ENCODE results near the gene TIPARP.

Gene TIPARP, protein sequence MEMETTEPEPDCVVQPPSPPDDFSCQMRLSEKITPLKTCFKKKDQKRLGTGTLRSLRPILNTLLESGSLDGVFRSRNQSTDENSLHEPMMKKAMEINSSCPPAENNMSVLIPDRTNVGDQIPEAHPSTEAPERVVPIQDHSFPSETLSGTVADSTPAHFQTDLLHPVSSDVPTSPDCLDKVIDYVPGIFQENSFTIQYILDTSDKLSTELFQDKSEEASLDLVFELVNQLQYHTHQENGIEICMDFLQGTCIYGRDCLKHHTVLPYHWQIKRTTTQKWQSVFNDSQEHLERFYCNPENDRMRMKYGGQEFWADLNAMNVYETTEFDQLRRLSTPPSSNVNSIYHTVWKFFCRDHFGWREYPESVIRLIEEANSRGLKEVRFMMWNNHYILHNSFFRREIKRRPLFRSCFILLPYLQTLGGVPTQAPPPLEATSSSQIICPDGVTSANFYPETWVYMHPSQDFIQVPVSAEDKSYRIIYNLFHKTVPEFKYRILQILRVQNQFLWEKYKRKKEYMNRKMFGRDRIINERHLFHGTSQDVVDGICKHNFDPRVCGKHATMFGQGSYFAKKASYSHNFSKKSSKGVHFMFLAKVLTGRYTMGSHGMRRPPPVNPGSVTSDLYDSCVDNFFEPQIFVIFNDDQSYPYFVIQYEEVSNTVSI

DNA sequence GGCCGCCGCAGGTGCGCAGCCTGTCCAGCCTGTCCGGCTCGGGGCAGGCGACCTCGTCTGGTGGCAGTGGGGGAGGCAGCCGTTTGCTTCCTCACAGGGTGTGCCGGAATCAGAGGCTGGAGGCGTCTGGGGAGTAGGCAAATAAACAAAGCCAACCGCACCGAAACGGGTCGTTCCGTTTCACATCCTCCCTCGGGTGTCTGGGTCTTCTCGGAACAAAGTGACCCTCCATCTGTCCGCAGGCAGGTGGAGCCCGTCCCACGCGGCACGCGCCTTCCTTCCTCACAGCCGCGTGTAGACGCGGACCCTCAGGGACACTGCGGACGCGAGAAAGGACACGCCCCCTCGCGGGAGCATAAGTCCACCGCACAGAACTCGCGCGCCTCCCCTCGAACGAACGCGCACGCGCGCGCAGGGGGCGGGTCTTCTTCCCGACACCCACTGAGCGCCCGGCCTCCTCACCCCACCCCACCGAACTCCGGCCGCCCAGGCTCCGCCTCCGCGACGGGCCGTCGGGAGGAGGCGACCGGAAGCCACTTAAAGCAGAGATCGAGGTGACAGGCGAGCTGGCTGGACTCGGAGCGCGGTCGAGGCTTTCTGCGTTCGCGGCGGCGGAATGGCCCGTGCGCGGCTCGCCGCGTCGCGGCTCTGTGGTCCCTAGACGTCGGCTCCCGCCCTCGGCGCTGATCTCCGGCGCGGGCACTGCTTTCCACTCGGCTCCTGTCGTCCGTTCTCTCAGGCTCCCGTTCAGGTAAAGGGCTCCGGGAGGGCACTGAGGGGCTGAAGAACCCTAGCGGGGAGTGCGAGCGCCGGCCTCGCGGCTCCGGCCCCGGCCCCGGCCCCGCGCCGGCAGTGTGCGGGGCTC is at the start of gene TIPARP:
Gene TIPARP (plus strand): TSS at position 545 of the 865 bp plus-strand sequence. CDS start 3,108 bp downstream, outside the sequence.
- DNase-seq (ENCODE audit: low read depth in 2 of 2), result peak; percentile 99

DNA sequence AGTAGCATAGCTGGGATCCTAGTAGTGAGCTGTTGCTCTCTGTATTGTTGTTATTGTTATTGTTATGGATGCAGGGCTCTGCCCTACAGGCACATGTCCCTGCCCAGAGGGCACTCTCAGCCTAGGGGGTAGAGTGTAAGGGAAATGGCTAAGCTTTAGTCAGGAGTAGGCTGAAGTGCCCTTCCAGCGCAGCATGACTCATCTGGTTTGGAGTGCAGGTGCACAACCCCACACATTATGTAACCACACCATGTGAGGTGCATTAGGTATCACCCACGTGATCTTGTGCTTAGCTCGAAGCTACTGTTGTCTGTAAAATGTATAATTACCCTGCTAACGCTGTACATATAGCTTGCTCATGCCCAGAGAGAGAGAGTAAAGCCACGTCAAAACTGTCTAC is 48.3 kb upstream of the TIPARP start:
- DNase-seq (ENCODE audit: low read depth in 2 of 2), result no peak

DNA sequence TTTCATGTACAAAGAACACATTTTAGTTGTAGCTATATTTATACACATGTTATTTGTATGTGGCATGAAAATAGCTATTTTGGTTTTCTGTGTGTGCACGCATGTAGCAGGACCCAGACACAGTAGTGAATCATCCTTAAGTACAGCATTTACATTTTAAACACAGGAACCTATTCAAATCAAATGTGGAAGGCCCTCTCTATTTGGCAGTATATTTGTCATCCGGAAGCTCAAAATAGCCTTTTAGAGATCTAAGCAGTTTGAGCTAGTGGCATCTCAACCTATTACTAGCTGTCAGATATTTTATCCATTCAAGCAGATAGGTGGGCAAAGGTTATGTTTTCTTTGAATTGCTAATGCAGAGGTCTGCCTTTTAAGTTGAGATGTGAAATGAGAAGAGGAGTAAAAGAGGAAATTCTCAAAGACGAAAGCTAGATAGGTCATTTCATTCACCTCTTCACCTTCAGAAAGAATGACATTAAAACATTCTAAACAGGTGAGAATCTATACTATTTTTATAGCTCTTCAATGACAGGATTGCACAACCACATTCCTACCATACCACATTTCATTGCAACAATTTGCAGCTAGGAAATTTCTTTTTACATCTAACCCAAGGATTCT is 46.3 kb upstream of the TIPARP start:
- no peak for DNase-seq (ENCODE audit: low read depth in 2 of 2)

DNA sequence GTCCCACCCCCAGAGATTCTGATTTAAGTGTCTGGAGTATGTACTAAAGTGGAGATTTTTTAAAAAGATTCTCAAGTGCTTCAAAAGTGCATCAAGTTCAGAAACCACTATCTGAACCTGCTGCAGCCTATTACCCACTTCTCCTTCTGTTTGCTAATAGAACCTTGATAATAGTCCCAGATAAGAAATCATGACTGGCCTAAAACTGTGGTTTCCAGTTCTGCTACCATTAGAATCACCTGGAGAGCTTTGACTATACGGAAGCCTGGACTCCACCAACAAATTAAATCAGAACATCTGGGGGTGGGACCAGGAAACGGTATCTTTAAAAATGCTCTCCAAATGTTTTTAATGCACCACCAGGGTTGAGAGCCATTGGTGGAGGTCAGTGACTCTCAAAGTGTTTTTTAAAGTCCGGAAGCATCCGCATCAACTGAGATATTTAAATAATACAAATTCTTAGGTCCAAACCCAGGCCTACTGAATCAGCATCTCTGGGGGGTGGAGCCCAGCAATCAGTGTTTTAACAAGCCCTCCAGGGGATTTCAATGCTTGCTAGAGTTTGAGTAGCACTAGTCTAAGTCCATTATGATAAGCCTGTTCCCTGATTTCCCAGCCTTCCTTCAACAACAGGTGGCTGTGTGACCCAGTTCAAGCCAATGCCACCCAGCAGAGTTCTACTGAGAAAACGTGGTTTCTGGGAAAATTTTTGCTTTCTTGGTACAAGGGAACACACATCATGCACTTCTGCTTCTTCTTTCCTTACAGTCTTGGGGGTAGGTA is 45.4 kb upstream of the TIPARP start:
- no peak for DNase-seq (ENCODE audit: low read depth in 2 of 2)

DNA sequence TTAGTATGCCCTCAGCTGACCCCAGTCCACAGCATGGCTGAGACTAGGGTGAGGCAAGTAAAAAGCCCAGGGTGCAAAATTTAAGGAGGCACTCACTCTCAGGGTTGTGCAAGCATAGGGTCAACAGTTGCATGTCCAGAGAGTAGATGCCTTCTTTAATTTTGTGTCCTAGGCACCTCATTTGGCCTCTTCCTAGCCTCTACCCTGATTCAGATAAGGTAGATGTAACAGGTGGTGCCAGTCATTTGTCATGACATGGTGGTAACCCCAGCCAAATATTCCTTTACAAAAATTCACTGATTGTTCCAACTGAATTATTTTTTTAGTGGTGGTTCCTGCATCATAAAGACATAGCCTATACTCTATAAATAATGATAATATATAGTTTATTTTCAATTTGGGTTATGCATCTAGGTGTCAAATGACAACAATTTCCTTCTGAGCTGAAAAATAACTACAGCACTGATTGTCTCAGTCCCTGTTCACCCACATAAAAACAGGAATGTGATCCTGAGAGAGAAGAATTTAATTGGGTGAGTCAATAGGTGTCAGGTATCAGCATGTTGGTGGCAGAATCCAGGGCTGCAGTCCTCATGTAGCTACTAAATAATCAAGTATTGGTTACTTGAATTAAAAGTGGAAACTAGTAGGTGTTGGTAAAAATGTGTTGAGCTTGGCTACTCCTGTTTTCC is 44.2 kb upstream of the TIPARP start:
- DNase-seq (ENCODE audit: low read depth in 2 of 2), result no peak

DNA sequence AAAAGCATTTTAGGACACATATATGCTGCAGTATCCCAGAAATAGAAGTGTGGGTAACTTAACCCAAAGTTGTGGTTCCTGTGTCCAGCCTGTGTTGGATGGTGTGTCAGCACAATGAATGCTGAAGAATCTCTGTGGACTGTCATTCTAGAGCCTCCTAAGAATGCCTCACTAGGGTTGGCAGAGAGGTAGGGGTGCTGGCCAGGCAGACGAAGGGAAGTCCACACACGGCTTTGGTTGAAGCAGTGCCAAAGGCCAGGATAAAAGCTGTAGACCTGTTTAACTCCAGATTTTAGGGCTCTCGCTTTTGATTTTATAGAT is 43.7 kb upstream of the TIPARP start:
- DNase-seq (ENCODE audit: low read depth in 2 of 2), result no peak

DNA sequence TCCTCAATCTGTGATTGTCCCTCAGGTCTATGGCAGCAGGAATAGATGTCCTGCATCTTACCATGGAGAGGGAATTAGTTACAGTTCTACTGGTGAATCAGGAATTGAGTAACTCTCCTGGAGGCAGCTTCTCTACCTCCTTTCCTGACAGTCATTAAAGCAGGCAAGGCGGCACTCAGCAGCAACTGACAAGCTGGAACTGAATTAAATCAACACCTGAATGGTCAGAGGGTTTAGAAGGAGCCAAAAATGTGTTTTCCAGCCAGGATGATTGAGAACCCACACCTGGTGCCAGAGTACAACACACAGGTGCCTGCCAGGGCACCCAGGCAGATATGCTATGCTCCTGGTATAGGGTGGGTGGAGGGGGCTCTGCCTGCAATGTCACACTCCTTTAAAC is 43.1 kb upstream of the TIPARP start:
- no peak for DNase-seq (ENCODE audit: low read depth in 2 of 2)

DNA sequence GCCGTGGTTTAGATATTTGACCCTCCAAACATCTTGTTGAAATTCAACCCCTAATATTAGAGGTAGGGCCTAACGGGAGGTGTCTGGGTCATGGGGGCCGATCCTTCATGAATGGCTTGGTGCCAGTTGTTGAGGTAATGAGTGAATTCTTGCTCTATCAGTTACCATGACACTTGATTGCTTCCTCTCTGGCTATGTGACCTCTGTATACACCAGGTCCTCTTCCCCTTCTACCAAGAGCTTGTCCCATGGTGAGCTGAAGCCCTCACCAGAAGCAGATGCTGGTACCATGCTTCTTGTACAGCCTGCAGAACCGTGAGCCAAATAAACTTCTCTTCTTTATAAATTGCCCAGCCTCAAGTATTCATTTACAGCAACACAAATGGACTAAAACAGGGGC is 41.8 kb upstream of the TIPARP start:
- no peak for DNase-seq (ENCODE audit: low read depth in 2 of 2)

DNA sequence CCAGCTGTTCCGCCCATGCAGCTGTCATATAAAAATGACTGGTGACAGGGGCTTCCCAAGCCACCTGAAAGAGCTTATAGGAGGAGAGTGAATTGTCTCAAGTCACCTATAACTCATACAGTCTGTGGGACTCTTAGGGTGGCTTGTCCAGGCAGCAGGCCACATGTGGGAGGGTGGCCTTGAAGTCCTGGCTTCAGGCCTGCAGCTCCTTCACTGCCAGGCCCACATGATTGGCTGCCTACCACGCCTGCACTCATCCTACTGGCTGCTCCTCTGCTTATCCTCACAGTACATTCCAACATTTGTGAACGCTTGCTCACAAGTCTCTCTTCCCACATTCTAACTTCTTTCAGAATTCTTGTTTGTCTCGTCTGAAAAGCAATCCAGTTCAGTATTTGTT is 41.1 kb upstream of the TIPARP start:
- DNase-seq (ENCODE audit: low read depth in 2 of 2), result no peak

DNA sequence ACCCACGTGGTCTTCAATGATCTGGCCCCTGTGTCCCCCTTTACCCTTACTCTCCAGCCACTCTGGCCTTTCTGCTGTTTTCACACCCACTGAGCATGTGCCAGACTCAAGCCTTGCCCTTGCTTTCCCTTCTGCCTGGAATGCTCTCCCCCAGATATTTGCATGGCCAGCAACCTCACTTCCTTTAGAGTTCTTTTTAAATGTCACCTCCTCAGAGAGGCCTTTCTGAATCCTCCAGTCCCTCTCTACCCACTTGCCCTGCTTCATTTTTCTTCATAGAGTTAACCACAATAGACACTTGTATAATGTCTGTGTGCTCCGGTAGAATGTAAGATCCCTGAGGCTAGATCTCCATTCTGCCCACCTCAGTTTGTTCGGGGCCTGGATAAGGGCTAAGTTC is 39.4 kb upstream of the TIPARP start:
- no peak for DNase-seq (ENCODE audit: low read depth in 2 of 2)

DNA sequence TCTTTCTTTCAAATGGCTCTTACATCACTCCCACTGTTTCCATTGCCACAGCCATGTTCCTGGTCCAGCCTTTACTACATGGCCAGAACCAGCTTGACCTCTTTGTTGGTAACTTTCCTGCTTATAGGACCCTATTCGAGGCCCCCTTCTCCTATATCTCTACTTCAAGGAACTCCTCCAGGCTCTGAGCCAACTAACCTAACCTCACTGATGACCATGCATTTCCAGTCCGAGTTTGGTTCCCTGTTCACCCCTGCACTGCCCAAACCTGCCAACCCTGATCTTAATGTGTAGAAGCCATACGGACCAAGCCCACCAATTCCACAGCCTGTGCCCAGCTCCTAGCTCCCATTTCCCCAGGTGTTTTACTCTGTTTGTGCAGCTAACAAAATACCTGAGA is 38.4 kb upstream of the TIPARP start:
- no peak for DNase-seq (ENCODE audit: low read depth in 2 of 2)

DNA sequence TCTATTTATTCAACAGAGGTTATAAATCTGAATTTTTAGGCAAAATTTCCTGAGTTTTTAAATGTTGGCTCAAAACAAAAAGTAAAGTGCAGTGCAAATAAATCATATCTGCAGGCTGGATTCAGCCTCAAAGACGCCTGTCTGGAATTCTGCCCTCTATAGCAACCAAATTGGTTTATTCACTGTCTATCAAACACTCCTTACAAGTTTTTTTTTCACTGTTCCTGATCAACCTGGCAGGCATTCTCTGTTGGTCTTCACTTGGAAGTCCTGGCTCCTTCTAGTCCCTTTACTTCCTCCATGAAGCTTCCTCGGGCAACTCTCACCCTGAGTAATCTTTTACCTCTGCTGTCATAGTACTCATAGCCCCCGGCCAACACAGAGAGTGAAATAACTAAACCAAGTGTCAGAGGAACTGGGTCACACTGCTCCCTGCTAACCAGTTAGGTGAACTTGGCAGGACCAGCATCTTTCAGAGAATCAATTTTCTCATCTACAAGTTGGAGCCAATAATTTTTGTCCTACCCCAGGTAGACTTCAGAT is 36.8 kb upstream of the TIPARP start:
- no peak for DNase-seq (ENCODE audit: low read depth in 2 of 2)

DNA sequence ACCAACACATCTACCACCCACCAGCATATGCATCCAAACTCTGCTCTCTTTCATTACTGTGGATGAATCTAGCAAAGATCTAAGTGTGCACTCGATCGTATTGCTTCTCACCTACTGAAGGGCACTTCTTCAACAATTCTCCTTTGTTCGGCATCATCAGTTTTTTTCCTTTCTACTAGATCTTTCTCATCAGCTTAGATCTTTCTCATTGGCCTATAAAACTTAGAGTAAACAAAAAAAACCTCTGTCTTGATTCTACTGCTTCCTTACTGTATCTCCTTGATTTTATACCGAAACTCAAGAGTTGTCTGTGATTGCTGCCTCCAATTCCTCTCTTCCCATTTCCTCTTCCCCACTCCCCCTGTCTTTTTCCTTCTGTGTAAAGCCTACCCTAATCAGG is 36.1 kb upstream of the TIPARP start:
- DNase-seq (ENCODE audit: low read depth in 2 of 2), result no peak

DNA sequence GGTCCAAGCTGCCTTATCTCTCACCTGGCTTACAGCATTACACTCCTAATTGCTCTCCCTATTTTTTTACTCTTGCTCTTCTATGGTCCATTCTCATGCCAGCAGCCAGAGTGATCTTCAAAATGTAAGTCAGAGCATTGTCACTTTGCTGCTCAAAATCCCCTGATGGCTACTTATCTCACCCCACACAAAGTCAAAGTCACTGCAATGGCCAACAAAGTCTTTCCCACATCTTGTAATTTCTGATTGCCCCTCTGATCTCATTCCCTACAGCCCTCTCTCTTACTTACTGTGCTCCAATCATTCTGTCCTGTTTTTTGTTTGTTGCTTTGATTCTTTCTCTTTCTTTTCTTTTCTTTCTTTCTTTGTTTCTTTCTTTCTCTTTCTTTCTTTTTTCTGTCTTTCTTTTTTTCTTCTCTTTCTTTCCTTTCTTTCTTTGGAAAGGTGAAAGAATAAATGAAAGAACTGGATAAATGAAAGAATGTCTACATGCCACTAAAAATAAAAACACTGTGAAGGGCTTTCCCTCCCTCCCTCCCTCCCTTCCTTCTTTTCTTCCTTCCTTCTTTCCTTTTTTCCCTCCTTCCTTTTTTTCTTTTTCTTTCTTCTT is 34.9 kb upstream of the TIPARP start:
- DNase-seq (ENCODE audit: low read depth in 2 of 2), result no peak

DNA sequence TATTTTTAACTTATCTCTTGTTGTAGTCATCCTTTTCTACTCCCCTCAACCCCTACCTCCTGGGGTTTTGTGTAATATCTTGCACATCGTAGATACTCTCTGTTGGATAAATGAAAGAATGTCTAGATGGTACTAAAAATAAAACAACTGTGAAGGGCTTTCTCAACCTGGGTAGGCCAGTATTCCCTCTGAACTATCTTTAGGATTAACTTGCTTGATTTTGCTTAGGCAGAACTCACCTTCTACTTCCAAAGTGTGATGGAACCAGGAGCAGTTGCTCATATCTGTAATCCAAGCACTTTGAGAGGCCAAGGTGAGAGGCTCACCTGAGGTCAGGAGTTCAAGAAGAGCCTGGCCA is 32.8 kb upstream of the TIPARP start:
- DNase-seq (ENCODE audit: low read depth in 2 of 2), result no peak

DNA sequence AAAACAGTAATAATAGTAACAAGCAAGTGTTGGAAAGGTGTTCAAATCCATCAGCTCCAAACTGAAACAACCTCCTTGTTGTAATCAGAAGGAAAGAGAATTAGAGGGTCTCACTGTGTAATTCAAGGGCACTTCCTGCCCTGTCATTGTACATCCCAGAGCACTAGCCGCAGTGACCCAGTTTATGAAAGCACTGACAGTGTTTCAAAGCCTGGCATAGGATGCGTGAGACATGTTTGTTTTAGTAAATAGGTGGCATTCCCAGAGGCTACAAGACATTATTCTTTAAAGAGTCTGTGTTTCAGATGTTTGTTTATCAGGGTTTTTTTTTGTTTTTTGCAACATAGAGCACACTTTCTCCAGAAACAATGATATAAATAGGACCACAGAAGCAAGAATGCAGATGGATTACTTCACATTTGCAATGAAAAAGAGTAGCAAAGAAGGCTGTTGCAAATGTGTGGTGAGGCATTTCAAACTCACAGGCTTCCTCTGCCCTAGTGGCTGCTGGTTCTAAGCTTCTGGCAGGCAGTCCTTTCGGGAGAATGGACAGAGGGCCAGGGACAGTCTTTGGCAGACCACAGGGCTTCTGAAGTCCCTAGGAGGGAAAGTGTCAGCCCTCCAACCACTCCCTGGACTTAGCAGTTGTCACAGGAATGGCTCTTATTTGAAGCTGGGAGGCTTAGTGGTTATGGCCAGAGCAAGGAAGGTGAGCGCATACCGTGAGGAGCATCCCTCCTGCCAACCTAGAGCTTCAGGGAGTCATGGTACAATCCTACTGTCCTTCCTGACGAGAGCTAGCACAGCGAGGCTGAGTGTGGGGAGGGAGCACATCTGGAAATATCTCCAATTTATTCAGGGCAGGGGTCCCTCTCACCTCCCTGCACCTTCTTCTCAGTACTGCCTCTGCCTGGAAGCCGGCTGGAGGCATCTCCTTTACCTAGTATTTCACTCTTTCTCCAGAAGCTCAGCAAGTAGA is 31.4 kb upstream of the TIPARP start:
- DNase-seq (ENCODE audit: low read depth in 2 of 2), result no peak

DNA sequence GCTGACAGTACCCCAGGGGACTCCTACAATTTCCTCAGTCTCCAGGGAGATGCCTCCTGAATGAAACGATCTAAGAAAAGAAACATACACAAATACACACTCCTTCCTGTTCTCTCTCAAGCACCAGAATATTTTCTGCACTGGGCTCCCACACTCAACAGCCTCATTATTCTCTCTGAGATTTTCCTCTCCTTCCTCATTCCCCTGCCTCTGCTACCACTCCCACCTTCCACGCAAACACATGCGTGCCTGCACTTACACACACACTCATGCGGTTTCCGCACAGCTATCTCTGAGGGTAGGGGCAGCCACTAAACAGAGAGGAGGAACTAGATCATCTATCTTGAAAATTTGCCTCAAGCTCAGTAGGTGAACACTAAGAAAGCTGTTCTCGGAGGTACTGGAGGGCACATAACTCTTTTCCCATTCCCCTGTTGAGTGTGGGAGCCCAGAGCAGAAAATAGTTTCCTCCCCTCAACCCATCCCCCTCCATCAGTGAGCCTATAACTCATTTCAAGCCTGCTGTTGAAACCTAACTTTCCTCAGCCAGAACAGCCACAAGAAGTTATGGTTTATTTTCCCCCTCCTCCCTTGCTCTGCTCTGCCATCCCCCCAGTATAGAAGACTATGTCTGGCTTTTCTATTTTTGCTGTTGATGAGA is 30.5 kb upstream of the TIPARP start:
- DNase-seq (ENCODE audit: low read depth in 2 of 2), result no peak

DNA sequence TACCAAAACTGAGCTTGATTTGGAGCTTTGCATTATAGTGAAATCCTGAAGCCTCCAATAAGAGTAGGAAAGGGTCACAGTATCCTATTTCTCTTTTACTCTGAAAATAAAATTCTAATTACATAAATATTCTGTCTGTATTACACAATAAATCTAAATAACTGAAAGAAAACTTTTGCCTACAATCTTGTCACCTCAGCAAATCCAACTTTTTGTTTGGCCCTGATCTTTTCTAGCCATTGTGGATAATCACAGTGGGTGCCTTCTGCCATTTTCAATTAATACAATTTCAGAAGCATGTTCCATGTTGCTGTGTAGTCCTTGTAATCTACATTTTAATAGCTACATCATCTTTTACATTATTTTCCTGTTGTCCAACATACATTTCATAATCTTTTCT is 29.4 kb upstream of the TIPARP start:
- DNase-seq (ENCODE audit: low read depth in 2 of 2), result no peak

Data from stimulated activated CD8-positive, alpha-beta memory T cell treated with anti-CD3 and anti-CD28 coated beads, Interleukin-2, amount 100 ng/mL, for 1 hour (primary cell).